GM13976 (cell line): ENCODE measurements around the gene LRRC34.
A peak's percentile ranks its signal among the peaks of the same experiment; 100 is the strongest.

Experiments
- DNase-seq: peaks from one replicate; pipeline ENCODE4 v3.0.0; 2012; ENCODE audit warnings: low spot score
- in situ Hi-C: fragments of 300-500 bp; cut with MboI; formaldehyde crosslinking; loops from one replicate; pipeline ENCODE4 v1.12.0; 2022; ENCODE audit warnings: low sequenced_read_pairs, mixed read lengths, inconsistent platforms; ENCODE audit not compliant: unreplicated experiment
- TF ChIP-seq, protein P1 (sequence below): IDR thresholded peaks from 2 replicates; pipeline ENCODE4 v1.5.1; 2012; ENCODE audit warnings: borderline replicate concordance, mild to moderate bottlenecking; ENCODE audit not compliant: insufficient read depth; ENCODE audit errors: extremely low read depth, missing control alignments, control extremely low read depth

LRRC34 gene

DNA sequence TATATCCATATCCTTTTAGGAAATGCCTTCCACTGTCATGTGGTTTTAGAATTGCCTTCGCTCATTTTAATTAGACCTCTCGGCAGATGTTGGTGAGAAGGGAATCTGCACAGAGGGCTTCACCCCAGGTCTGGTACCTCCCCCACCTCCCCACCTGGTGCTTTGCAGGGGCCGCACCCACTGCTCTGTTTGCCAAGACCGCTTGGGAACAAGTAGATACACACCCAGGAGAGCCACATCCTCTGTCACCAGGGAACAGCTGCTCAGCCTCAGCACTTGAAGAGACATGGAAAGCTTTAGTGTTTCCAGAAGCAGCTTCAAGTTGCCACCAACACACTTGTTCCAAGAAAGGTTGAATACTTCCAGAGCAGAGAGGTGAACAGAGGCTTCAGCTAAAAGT lies 35.2 kb upstream of the LRRC34 start:
- in situ Hi-C loops: no loop called here
- TF ChIP-seq, protein P1, sequence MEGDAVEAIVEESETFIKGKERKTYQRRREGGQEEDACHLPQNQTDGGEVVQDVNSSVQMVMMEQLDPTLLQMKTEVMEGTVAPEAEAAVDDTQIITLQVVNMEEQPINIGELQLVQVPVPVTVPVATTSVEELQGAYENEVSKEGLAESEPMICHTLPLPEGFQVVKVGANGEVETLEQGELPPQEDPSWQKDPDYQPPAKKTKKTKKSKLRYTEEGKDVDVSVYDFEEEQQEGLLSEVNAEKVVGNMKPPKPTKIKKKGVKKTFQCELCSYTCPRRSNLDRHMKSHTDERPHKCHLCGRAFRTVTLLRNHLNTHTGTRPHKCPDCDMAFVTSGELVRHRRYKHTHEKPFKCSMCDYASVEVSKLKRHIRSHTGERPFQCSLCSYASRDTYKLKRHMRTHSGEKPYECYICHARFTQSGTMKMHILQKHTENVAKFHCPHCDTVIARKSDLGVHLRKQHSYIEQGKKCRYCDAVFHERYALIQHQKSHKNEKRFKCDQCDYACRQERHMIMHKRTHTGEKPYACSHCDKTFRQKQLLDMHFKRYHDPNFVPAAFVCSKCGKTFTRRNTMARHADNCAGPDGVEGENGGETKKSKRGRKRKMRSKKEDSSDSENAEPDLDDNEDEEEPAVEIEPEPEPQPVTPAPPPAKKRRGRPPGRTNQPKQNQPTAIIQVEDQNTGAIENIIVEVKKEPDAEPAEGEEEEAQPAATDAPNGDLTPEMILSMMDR: no peak
- no peak for DNase-seq

DNA sequence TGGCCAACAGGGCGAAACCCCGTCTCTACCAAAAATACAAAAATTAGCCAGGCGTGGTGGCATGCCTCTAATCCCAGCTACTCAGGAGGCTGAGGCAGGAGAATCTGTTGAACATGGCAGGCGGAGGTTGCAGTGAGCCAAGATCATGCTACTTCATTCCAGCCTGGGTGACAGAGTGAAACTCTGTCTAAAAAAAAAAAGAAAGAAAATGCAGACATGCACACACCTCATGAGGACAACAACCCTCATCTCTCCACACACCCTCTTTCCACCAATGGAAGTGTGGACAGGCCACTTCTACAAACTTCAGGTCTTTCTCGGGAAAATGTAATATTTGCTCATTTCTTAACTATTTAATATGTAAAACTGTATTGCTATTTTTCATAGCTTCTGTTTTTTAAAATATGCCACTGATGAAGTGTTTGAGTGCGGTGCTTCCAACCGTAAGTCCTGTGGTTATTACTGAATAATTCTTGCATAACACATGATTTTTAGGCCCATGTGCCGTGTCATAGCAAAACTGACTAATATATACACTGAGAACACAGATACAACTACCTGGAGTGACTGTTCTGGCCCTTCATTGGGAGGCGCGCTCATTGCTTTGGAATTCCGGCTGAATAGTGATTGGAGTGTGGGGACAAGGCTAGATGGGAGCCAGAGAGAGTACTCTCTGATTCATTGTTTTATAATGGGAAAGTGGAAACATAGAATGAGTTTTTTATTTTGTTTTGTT lies 33.9 kb upstream of the LRRC34 start:
- peak; percentile 70 for DNase-seq
- TF ChIP-seq, protein P1: no peak
- in situ Hi-C loops: no loop called here

DNA sequence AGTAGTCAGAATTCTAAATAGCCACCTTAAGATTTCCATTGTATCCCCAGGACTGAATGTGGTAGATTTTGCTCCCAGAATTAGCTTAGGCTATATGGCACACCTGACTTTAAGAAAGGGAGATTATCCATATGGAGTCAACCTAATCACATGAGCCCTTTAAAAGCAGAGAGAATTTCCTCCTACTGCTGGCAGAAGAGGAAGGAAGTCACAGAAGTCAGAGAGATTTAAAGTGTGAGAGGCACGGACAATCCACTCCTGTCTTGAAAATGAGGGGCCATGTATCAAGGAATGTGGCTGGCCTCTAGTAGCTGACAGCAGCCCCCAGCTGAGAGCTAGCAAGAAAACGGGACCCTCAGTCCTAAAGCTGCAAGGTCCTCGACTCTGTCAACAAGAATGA lies 30.3 kb upstream of the LRRC34 start:
- DNase-seq: no peak
- in situ Hi-C loops: no loop called here
- TF ChIP-seq, protein P1: no peak

DNA sequence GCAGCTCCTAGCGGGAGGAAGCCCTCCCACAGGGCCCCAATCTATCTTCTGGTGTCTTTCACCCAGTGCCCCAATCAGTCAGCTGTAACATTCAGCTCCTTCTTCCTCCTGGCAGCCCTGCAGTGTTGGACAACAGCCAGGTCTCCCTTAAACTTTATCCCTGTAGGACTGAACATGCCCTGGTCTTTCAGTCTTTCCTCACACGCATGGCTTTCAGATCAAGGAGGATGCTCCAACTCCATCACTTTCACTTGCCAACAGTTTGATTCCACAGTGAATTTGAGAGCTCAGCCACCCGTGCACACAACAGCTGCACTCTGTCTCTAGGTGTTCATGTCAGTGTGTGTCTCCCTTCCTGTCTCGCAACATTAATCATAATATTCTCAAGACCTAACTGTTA lies 28.5 kb upstream of the LRRC34 start:
- TF ChIP-seq, protein P1: no peak
- DNase-seq: no peak
- in situ Hi-C loops: no loop called here

DNA sequence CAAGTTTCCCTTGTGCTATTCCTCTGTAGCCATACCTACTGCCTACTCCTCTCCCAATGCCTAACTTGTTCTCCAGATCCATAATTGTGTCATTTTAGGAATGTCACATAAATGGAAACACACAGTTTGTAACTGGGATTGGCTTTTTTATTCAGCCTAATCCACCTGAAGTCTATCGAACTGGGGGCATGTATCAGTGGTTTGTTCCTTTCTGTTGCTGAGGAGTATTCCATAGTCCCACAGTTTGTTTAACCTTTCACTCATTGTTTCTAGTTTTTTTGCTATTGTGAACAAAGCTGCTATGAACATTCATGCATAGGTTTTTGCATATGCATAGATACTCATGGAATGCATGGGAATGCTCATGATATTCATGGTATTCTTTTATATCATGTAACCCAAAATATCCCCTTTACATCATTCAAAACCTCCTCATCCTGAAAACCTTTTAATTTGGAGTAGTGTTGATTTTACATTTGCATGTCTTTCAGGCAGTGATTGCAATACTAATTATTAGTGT lies 25.9 kb upstream of the LRRC34 start:
- no peak for DNase-seq
- TF ChIP-seq, protein P1: no peak
- in situ Hi-C loops: no loop called here

DNA sequence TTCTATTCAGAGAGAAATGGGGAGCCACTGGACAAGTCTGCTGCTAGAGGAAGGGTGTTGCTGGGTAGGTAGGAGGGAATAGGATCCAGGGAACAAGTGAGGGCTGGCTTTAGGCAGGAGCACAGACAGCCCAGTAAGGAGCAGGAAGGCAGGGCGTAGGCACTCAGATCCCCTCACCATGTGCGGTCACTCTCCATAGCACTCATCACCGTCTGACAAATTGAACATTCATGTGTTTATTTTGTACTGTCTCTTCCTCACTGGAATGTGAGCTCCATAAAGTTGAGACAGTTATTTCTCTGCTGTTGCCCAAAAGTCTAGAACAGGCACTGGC lies 24.2 kb upstream of the LRRC34 start:
- DNase-seq: no peak
- in situ Hi-C loops: no loop called here
- TF ChIP-seq, protein P1: no peak
